DOHH2 (cell line): Measurements from ENCODE around the gene TMEM151A.

Experiments
- EZH2phosphoT487 ChIP-seq: fragments of 200-600 bp; sonication (generic); IDR thresholded peaks from 2 replicates; pipeline ENCODE4 v1.6.1; 2017; ENCODE audit warnings: borderline replicate concordance, mild to moderate bottlenecking, antibody characterized with exemption, low read length, moderate library complexity, mixed read lengths
- TF ChIP-seq, protein P1 (sequence below): fragments of 200-600 bp; sonication (generic); IDR thresholded peaks from one replicate; pipeline ENCODE4 v1.5.1; 2014; ENCODE audit warnings: antibody characterized with exemption, mild to moderate bottlenecking, low read depth, low read length; ENCODE audit not compliant: poor library complexity, severe bottlenecking

DNA sequence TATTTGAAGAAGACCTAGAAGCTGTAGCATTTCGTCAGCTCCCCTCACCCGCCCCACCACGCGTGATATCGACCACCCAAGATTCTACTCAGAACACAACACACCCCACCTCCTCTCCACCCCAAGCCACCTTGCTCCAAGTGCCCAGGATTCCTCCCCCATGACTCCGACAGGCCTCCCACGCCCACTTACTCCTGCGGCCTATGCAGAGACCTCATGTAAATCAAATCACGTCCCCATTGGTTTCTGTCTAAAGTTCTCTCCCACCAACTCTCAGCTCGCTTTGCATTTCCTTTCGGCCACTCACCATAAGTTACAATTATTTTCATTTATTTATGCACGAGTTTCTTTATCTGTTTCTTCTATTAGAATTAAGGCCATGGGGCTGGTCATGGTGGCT lies 11.0 kb downstream of the TMEM151A start:
- TF ChIP-seq, protein P1, sequence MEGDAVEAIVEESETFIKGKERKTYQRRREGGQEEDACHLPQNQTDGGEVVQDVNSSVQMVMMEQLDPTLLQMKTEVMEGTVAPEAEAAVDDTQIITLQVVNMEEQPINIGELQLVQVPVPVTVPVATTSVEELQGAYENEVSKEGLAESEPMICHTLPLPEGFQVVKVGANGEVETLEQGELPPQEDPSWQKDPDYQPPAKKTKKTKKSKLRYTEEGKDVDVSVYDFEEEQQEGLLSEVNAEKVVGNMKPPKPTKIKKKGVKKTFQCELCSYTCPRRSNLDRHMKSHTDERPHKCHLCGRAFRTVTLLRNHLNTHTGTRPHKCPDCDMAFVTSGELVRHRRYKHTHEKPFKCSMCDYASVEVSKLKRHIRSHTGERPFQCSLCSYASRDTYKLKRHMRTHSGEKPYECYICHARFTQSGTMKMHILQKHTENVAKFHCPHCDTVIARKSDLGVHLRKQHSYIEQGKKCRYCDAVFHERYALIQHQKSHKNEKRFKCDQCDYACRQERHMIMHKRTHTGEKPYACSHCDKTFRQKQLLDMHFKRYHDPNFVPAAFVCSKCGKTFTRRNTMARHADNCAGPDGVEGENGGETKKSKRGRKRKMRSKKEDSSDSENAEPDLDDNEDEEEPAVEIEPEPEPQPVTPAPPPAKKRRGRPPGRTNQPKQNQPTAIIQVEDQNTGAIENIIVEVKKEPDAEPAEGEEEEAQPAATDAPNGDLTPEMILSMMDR = no peak
- no peak for TF ChIP-seq EZH2phosphoT487
